SK-N-SH treated with all-trans-retinoic acid at 6 μM for 48 hours (cell line): ENCODE measurements around the gene SMYD3.

ENCODE experiments used
- ARNTL ChIP-seq: fragments of 450-650 bp; formaldehyde crosslinking; IDR thresholded peaks from 2 replicates; pipeline ENCODE4 v1.5.0; 2020; ENCODE audit warnings: low read depth, mild to moderate bottlenecking, moderate library complexity, borderline replicate concordance
- ISL1 ChIP-seq: fragments of 250-450 bp; sonication (Bioruptor Pico); IDR thresholded peaks from 2 replicates; pipeline ENCODE4 v2.1.2; 2022; ENCODE audit warnings: mild to moderate bottlenecking, moderate library complexity
- PATZ1 ChIP-seq: fragments of 250-450 bp; sonication (Bioruptor Pico); IDR thresholded peaks from 2 replicates; pipeline ENCODE4 v1.8.0; 2020; ENCODE audit warnings: mild to moderate bottlenecking, moderate library complexity, borderline replicate concordance
- POU6F1 ChIP-seq: fragments of 250-450 bp; sonication (Bioruptor Pico); IDR thresholded peaks from 2 replicates; pipeline ENCODE4 v1.8.0; 2021; ENCODE audit warnings: low read depth, mild to moderate bottlenecking, moderate library complexity, borderline replicate concordance
- ZNF8 ChIP-seq: fragments of 450-650 bp; formaldehyde crosslinking; IDR thresholded peaks from 2 replicates; pipeline ENCODE4 v1.5.0; 2020; ENCODE audit warnings: mild to moderate bottlenecking, moderate library complexity

DNA sequence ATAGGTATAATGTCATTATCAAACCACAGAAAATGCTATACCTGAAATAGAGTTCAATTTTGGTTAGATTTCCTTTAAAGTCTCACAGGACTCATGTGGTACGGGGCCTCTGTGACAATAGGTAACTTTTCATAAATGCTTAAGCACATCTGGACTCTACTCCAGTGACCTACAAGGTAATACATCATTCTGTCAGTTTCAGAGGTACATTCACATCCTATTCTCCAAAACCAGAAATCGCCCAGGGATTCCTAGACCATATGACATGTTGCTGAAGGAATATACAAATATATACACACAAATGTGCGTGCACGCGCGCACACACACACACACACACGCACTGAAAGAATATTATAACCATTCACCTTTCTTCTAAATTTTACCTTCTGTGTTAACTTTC lies 311.8 kb downstream of the SMYD3 start:
- TF ChIP-seq ZNF8 (CRISPR knock-in tag) (no peak), POU6F1 (CRISPR knock-in tag) (no peak), PATZ1 (CRISPR knock-in tag) (no peak), ISL1 (CRISPR knock-in tag) (no peak), ARNTL (CRISPR knock-in tag) (no peak)
